Liver (tissue), 3 donors: ENCODE data around the gene ASB5.

Experiments
- ATF3 ChIP-seq: IDR thresholded peaks from 2 replicates; pipeline ENCODE4 v1.6.1; 2016; ENCODE audit warnings: antibody characterized with exemption
- CTCF ChIP-seq: fragments of 150-350 bp; IDR thresholded peaks from 2 replicates; pipeline ENCODE4 v1.5.1; 2017; ENCODE audit warnings: improper control_type of control experiment, low read depth, low read length; ENCODE audit not compliant: missing input control
- EGR1 ChIP-seq, 2 donors: IDR thresholded peaks; 2 replicates each; pipeline ENCODE4 v1.6.1; 2016 to 2018; ENCODE audit warnings: antibody characterized with exemption in 2 of 2, low read depth in 2 of 2
- FOXA1 ChIP-seq: IDR thresholded peaks from 2 replicates; pipeline ENCODE4 v1.6.1; 2016; ENCODE audit warnings: antibody characterized with exemption
- JUND ChIP-seq, 2 donors: IDR thresholded peaks; 2 replicates each; pipeline ENCODE4 v1.6.1; 2016; ENCODE audit warnings: antibody characterized with exemption in 2 of 2
- MAX ChIP-seq: IDR thresholded peaks from 2 replicates; pipeline ENCODE4 v1.6.1; 2016; ENCODE audit warnings: antibody characterized with exemption
- RAD21 ChIP-seq, 2 donors: IDR thresholded peaks; 2 replicates each; pipeline ENCODE4 v1.6.1; 2016; ENCODE audit warnings: antibody characterized with exemption in 2 of 2, mild to moderate bottlenecking in 2 of 2
- REST ChIP-seq: IDR thresholded peaks from 2 replicates; pipeline ENCODE4 v1.6.1; 2016; ENCODE audit warnings: antibody characterized with exemption, mild to moderate bottlenecking
- TAF1 ChIP-seq: conservative IDR thresholded peaks from 2 replicates; pipeline ENCODE4 v1.6.1; 2016; ENCODE audit warnings: antibody characterized with exemption, mild to moderate bottlenecking
- YY1 ChIP-seq: IDR thresholded peaks from 2 replicates; pipeline ENCODE4 v1.6.1; 2016; ENCODE audit warnings: antibody characterized with exemption, mild to moderate bottlenecking
- donor health status: healthy.
- donor health status: healthy.

- no peak for TF ChIP-seq CTCF
- TF ChIP-seq REST, result no peak
- no peak for TF ChIP-seq TAF1
- no peak for TF ChIP-seq ATF3
- TF ChIP-seq JUND (IDR thresholded peaks at IDR 0.05), result no peak
- no peak for TF ChIP-seq RAD21 (IDR thresholded peaks at IDR 0.05)
- TF ChIP-seq MAX, result no peak
- TF ChIP-seq FOXA1, result no peak
- TF ChIP-seq YY1, result no peak
- TF ChIP-seq EGR1 (IDR thresholded peaks at IDR 0.05; ENCODE audit: low read depth in 2 of 2), result no peak
Observed at GRCh38 chr4:176238826-176239225, 30.2 kb downstream of the ASB5 start.
